Measurements from ENCODE around the gene SMU1.
"Not testable (repeated sequence)": the region's sequence is repeated elsewhere in the genome, so short reads cannot be mapped to it uniquely, and the experiment has no call there.

SMU1 gene

DNA sequence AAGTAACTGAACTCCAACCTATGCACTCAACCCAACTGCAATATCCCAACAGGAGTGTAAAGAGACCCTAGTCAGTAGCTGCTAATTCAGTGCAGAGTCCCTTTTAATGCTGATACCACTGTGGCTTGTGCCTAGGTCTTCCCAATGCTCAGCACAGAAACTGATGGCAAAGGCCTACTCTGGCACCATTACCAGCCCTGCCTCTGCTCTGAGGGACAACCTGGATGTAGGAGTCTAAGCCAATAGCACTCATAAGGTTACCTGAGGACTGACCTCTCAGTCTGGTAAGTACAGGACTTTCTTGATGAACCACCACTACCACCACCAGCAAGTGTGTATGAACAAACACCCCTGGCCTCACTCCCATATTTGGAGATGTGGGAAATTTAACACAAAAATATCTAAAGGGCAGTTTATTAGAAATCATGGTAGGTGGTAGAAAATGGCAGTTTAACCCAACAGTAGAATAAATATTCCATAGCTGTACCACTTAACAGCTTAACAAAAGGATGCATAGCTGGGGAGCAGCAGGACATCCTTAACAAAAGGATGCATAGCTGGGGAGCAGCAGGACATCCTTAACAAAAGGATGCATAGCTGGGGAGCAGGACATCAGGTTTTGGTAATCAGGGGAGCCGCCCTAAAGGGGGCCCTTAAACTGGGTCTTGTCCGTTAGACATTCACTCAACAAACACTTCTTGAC is 62.4 kb downstream of the SMU1 start:
- no peak for DNase-seq (ENCODE audit: low read depth in 2 of 2)

DNA sequence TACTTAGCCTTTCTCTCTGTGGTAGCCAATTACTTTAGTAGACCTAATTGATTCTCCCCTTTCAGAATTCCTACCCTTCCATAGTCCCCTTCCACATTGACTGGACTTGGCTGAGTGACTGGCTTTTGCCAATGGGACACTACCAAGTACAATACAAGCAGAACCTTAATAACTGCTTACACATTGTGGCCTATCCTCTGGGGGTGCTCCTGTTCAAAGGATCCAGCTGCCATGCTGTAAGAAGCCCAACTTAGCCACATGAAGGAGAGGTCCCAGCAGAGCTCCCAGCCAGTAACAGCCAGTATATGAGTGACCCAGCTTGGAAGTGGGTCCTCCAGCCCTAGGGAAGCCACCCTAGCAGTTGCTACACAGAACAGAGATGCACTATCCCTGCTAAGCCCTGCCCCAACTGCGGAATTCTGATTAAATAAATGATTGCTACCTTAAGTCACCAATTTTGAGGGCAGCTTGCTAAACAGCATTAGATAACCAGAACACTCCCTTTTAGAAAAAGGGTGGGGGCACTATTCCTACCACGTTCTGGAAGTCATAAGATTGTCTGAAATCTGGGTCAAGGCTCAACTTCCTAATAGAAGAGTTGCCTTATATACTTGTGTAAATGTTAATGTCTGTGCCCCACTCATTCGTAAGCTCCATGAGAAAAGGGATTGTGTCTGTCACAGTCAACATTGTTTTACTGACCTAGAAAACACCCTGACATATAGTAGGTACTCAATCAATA is 64.0 kb downstream of the SMU1 start:
- DNase-seq (ENCODE audit: low read depth in 2 of 2) = no peak

DNA sequence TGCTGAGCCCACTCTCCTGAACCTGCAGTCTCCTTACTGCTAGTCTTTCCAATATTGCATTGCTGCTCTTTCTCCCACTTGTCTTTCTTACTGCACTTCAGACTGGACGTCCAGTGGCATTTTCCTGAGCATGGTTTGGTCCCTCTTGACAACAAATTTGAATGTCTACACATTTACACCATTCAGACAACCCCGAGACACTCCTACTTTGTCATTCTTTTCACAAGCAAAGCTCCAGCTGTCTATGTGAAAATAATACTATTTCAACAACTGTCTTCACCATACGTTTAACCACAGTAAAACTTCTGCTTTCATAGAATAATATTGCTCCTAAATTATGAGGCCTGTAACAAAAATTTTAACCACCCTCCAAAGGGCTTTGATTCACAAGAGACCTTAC is 64.6 kb downstream of the SMU1 start:
- DNase-seq (ENCODE audit: low read depth in 2 of 2) = no peak

DNA sequence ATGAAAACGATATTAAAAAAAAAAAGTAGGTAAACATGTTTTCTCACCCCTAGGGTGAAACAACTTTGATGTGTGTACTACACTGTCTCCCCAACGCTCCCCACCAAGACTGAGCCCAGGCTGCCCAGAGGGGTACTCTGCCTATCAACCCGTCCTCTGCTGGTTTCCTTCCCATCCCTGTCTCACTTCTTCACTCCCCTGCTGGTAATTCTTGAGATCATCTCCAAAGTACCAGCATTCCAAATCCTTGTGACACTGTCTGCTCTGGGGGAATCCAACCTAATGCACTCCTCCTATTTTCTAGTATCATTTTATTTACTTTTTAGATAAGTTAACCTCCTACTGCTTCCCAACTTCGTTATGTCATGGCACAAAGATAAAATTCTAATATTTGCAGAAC is 68.7 kb downstream of the SMU1 start:
- no peak for DNase-seq (ENCODE audit: low read depth in 2 of 2)

DNA sequence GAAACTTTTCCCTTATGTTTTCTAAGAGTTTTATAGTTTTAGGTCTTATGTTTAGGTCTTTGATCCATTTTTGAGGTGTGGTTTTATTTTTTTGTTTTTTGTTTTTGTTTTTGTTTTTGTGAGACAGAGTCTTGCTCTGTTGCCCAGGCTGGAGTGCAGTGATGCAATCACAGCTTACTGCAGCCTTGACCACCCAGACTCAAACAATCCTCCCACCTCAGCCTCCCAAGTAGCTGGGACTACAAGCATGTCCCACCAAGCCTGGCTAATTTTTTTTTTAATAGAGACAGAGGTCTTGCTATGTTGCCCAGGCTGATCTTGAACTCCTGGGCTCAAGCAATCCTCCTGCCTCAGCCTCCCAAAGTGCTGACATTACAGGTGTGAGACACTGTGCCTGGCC is 71.1 kb downstream of the SMU1 start:
- DNase-seq (ENCODE audit: low read depth in 2 of 2) = not testable (repeated sequence)

DNA sequence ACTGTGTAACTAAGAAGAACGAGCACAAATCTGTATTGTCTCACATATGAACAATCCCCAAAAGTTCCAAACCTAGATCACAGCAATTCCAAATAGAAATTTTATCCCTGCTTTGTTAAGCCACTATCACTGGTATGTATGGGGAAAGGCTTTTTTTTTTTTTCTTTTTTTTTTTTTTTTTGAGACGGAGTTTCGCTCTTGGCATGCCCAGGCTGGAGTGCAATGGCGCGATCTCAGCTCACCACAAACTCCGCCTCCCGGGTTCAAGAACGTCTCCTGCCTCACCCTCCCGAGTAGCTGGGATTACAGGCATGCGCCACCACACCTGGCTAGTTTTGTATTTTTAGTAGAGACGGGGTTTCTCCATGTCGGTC is 75.8 kb downstream of the SMU1 start:
- DNase-seq (ENCODE audit: low read depth in 2 of 2) = not testable (repeated sequence)

DNA sequence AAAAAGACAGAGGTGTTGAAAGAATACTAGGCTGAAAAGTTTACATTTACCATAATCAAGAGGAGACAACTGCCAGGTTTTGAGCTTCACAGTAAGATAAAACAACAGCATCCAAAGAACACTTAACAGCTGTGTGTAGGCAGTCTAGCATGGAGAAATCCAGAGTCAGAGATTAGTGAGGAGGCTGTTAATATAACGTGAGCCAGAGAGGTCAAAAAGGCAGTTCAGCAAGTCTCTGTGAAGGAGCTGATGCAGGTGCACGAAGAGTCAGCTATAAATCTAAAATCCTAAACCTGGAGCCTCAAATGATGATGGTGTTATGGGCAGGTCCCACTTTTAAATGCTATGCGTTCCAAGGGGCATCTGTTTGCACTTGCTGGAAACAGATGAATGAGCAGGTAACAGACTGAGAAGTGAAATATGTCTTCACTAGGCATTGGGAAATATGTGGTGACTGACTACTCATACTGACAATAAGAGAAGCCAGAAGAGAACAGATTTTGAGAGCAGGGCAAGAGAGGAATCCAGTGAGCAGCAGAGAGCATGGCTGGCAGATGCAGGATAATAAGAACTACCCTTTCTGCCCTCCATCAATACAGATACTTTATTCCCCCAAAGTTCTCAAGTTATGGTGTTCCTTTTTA is 83.8 kb downstream of the SMU1 start:
- no peak for DNase-seq (ENCODE audit: low read depth in 2 of 2)

DNA sequence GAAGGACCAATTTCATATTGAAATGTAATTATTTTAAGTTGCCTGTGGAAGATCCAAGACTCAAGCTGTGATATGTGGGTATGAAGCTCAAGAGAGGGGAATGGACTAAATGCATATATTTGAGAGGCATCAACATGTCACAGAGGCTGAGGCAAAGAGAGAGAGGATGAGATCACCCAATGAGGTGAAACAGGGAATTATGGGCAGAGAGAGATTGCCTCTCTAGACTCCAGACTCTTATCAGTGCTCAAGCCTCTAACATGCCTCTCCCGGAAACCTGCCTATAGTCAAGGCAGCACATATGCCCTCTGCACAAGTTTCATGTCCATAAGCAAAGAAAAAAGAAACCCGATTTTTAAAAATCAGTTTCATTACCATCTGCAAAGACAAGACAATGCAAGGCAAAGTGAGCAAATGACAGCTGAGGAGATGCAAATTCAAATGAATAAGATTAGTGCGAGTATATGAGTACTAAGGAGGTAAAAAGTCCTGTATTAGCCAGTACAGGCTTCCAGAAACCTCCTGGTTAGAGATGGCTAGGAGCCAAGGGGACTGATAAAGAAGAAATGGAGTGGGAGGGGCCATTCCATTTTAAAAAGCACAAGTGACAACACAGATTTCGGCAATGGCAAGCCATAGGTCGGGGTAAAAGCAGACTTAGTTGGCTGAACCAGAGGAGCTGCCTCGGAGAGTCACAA is 84.4 kb downstream of the SMU1 start:
- no peak for DNase-seq (ENCODE audit: low read depth in 2 of 2)

All from stimulated activated CD8-positive, alpha-beta memory T cell treated with anti-CD3 and anti-CD28 coated beads, Interleukin-2, amount 100 ng/mL, for 1 hour (primary cell).